MCF 10A (cell line): ENCODE data around the gene GDPD5. TPM values are rescaled to one million over a fixed set of nuclear protein-coding genes. Genes with fewer than 3 reads are reported as not detected.

Experiments used
- BruUV-seq: library from RNA; stranded (reverse); fragments of 400-500 nt; replicated peaks from 2 replicates; lab custom pipeline; 2021; lab: Mats Ljungman, UMichigan
- CTCF ChIA-PET: fragments of 300-600 bp; sonication (Branson Sonifier 250); formaldehyde crosslinking; extraction: SDS; loops from one replicate; lab custom pipeline; 2021; ENCODE audit warnings: antibody characterized with exemption, inconsistent platforms; lab: Yijun Ruan, JAX
- POLR2A ChIA-PET: fragments of 300-600, 350-650 bp; sonication (Branson Sonifier 250); formaldehyde crosslinking; extraction: SDS; loops from one replicate; lab custom pipeline; 2020; ENCODE audit warnings: antibody characterized with exemption, inconsistent platforms; lab: Yijun Ruan, JAX
- DNase-seq: peaks from one replicate; pipeline ENCODE4 v3.0.0-alpha.2; 2018; ENCODE audit not compliant: unreplicated experiment
- H3K27ac Mint-ChIP-seq: one replicate; pipeline ENCODE4 v1.8.0; 2022; ENCODE audit warnings: mild to moderate bottlenecking, low read depth, mixed read lengths; ENCODE audit not compliant: unreplicated experiment
- H3K27me3 Mint-ChIP-seq: one replicate; pipeline ENCODE4 v1.8.0; 2022; ENCODE audit warnings: mixed read lengths; ENCODE audit not compliant: insufficient read depth, unreplicated experiment
- H3K36me3 Mint-ChIP-seq: one replicate; pipeline ENCODE4 v1.8.0; 2022; ENCODE audit warnings: mild to moderate bottlenecking, moderate library complexity, mixed read lengths; ENCODE audit not compliant: insufficient read depth, unreplicated experiment
- H3K4me1 Mint-ChIP-seq: one replicate; pipeline ENCODE4 v1.8.0; 2022; ENCODE audit warnings: mixed read lengths; ENCODE audit not compliant: insufficient read depth, unreplicated experiment
- H3K4me3 Mint-ChIP-seq: one replicate; pipeline ENCODE4 v1.8.0; 2022; ENCODE audit warnings: mild to moderate bottlenecking, moderate library complexity, mixed read lengths; ENCODE audit not compliant: unreplicated experiment
- H3K9me3 Mint-ChIP-seq: one replicate; pipeline ENCODE4 v1.8.0; 2022; ENCODE audit warnings: mixed read lengths; ENCODE audit not compliant: unreplicated experiment
- CTCF ChIP-seq: fragments of 200-600 bp; IDR thresholded peaks from one replicate; pipeline ENCODE4 v1.8.0; 2022; ENCODE audit warnings: antibody characterized with exemption, mild to moderate bottlenecking; ENCODE audit not compliant: unreplicated experiment
- intact Hi-C: fragments of 100-400 bp; cut with micrococcal nuclease; formaldehyde crosslinking; loops from 2 replicates; pipeline ENCODE4 v1.14.1; 2022
- total RNA-seq: library from RNA; stranded (reverse); gene quantifications from 2 replicates; pipeline ENCODE4 v1.2.3, GENCODE V29; 2022

The GDPD5 gene
- total RNA-seq, 1 experiment from 2014 or later: 5.6 TPM

DNA sequence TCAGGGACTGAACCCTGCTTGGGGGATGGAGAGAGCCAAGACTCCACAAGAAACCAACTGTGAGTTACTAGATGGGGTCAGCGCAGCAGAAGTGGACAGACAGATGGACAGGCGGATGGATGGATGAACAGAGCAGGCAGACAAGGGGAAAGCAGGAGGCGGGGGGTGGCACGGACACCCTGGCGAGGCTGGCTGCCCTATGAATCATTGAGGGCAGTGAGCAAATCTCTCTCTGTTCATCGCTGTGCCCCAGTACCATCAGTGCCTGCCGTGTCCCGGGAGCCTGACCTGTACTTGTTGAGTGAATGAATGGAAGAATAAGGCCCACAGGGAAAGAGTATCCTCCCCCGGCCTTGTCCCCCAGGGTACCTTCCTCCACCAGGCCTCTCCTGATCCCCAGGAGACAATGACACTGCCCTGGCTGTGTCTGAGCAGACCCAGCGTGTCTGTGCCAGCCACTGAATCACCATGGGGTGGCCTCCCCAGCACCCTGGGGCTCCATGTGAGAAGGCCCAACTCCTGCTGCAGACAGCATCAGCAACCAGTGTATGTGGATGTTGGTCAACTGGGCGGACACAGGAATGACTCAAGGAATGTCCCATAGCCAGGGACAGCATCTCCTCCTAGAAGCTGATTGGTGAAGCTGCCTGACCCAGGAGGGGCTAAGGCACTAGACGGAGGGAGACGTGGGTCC lies 87.6 kb downstream of the GDPD5 start:
- POLR2A ChIA-PET: no interaction called here
- Mint-ChIP-seq H3K36me3 (no peaks in the 10 kb centered on the region), H3K4me1 (no peaks in the 10 kb centered on the region), H3K4me3 (no peak overlapping the region), H3K9me3 (no peaks in the 10 kb centered on the region), H3K27ac (no peak overlapping the region), H3K27me3 (peaks cover 3% of the 10 kb centered on the region)
- no TSS peak for BruUV-seq
- TF ChIP-seq CTCF: no peak
- no peak for DNase-seq
- intact Hi-C loops: no loop called here
- CTCF ChIA-PET: interaction anchor here (9.4 kb wide), 1 partner anchor 95 kb away, joined by 284 read pairs; no protein-coding TSS in a partner anchor

GRCh38 chr11:75436806-75437205 lies 88.9 kb downstream of the GDPD5 start:
- no peaks in the 10 kb centered on the region for H3K36me3 Mint-ChIP-seq
- H3K9me3 Mint-ChIP-seq: no peaks in the 10 kb centered on the region
- POLR2A ChIA-PET: no interaction called here
- intact Hi-C loops: no loop called here
- TF ChIP-seq CTCF: no peak
- DNase-seq: no peak
- H3K27ac Mint-ChIP-seq: no peak overlapping the region
- no peak overlapping the region for H3K4me3 Mint-ChIP-seq
- peaks cover 16% of the 10 kb centered on the region for H3K27me3 Mint-ChIP-seq
- CTCF ChIA-PET: interaction anchor here (0.8 to 1.0 kb wide), 3 partner anchors 8 to 94 kb away, joined by 3 to 4 read pairs (median 4); partner anchors contain the start of gene GDPD5
- no TSS peak for BruUV-seq
- H3K4me1 Mint-ChIP-seq: no peaks in the 10 kb centered on the region

DNA sequence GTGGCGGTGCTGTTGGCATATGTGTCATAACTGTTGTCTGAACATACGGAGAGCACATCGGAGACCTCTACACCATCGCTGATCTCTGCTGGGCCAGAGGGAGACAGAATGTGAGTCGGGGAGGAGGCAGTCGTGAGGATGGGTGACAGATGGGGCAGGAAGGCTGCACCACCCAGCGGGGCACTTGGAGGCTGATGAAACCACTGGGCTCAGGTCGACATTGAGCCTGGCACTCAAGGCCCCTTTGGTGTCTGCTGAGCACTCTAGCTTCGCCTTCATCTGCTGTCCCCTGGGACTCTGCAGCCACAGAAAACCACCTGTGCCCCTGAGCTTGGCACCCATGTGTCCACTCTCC lies 90.2 kb downstream of the GDPD5 start:
- no TSS peak for BruUV-seq
- CTCF ChIA-PET: interaction anchor here (0.9 kb wide), 1 partner anchor 90 kb away, joined by 3 read pairs; the partner anchor contains the start of gene GDPD5
- no peak for DNase-seq
- Mint-ChIP-seq H3K4me1 (no peaks in the 10 kb centered on the region), H3K27ac (no peak overlapping the region), H3K4me3 (no peak overlapping the region), H3K27me3 (peaks cover 29% of the 10 kb centered on the region), H3K36me3 (no peaks in the 10 kb centered on the region), H3K9me3 (no peaks in the 10 kb centered on the region)
- POLR2A ChIA-PET: no interaction called here
- intact Hi-C loops: no loop called here
- TF ChIP-seq CTCF: no peak

DNA sequence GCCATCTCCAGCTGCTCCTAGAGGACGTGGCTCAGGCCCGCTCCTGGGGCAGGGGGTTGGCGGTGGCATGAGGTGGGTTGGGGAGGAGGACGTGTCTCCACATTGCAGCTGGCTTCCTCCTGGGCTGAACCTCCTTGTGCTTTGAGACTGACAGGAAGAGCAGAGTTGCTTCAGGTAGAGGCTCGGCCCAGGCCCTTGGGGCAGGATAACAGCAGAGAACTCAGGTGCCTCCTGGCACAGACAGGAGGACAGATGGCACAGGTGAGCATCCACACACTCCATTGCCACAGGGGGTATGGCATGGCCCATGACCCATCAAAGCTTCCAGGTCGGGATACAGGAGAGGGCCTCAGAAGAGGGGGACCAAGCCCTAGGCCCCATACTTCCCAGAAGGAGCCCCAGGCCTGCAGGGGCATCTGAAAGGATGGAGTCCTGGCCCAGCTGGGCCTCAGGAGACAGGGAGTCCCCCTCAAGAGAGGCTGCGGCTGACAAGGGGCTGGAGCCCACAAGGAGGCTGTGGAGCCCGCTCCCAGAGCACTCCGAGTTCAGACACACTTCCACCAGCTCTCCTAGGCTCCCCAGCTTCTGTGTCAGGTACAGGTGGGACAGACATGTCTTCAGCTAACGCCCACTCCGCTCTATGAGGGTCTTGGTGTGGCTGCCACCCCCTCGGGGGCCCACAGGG lies 90.7 kb downstream of the GDPD5 start:
- no peak overlapping the region for H3K27ac Mint-ChIP-seq
- intact Hi-C loops: no loop called here
- H3K9me3 Mint-ChIP-seq: no peaks in the 10 kb centered on the region
- ChIA-PET CTCF (interaction anchor here (1.9 kb wide), 1 partner anchor 10 kb away, joined by 9 read pairs; no protein-coding TSS in a partner anchor), POLR2A (no interaction called here)
- H3K27me3 Mint-ChIP-seq: peaks cover 33% of the 10 kb centered on the region
- H3K4me1 Mint-ChIP-seq: no peaks in the 10 kb centered on the region
- BruUV-seq: no TSS peak
- TF ChIP-seq CTCF: no peak
- DNase-seq: no peak
- H3K4me3 Mint-ChIP-seq: no peak overlapping the region
- H3K36me3 Mint-ChIP-seq: no peaks in the 10 kb centered on the region
